HG03439 (cell line): Measurements from ENCODE around the gene APOC4.
"Not testable (repeated sequence)": the region's sequence is repeated elsewhere in the genome, so short reads cannot be mapped to it uniquely, and the experiment has no call there.

Source experiments
- ATAC-seq: cut with Tn5 transposase; IDR thresholded peaks from one replicate; pipeline ENCODE4 v1.9.1; 2021; ENCODE audit warnings: mild to moderate bottlenecking, moderate library complexity; ENCODE audit not compliant: unreplicated experiment

APOC4 gene

GRCh38 chr19:44957526-44957925, 15.5 kb downstream of the APOC4 start:
- no peak for ATAC-seq

GRCh38 chr19:44958090-44958489, 16.1 kb downstream of the APOC4 start:
- no peak for ATAC-seq

GRCh38 chr19:44959691-44960090, 17.7 kb downstream of the APOC4 start:
- no peak for ATAC-seq

GRCh38 chr19:44960906-44961728, 19.1 kb downstream of the APOC4 start:
- no peak for ATAC-seq

- no peak for ATAC-seq
Observed at GRCh38 chr19:44961821-44962220, 19.8 kb downstream of the APOC4 start.

- ATAC-seq, result no peak
Observed at GRCh38 chr19:44968118-44968517, 26.1 kb downstream of the APOC4 start.

GRCh38 chr19:44968670-44969069, 26.6 kb downstream of the APOC4 start:
- no peak for ATAC-seq

- ATAC-seq, result no peak
Observed at GRCh38 chr19:44969437-44969836, 27.4 kb downstream of the APOC4 start.

GRCh38 chr19:44971451-44971850, 29.4 kb downstream of the APOC4 start:
- not testable (repeated sequence) for ATAC-seq

- ATAC-seq, result no peak
Observed at GRCh38 chr19:44972802-44973201, 30.8 kb downstream of the APOC4 start.

GRCh38 chr19:44973982-44974735, 32.1 kb downstream of the APOC4 start:
- no peak for ATAC-seq

GRCh38 chr19:44974857-44975256, 32.8 kb downstream of the APOC4 start:
- no peak for ATAC-seq

GRCh38 chr19:44975444-44975843, 33.4 kb downstream of the APOC4 start:
- ATAC-seq, result no peak

GRCh38 chr19:44984005-44984404, 42.0 kb downstream of the APOC4 start:
- ATAC-seq, result no peak

- no peak for ATAC-seq
Observed at GRCh38 chr19:44985445-44985844, 43.4 kb downstream of the APOC4 start.

GRCh38 chr19:44986389-44986788, 44.4 kb downstream of the APOC4 start:
- ATAC-seq, result no peak

GRCh38 chr19:44987148-44987675, 45.2 kb downstream of the APOC4 start:
- no peak for ATAC-seq

GRCh38 chr19:44988273-44988672, 46.2 kb downstream of the APOC4 start:
- ATAC-seq, result no peak

GRCh38 chr19:44988896-44989556, 47.0 kb downstream of the APOC4 start:
- ATAC-seq, result no peak

- ATAC-seq, result no peak
Observed at GRCh38 chr19:44990459-44990858, 48.4 kb downstream of the APOC4 start.

- no peak for ATAC-seq
Observed at GRCh38 chr19:44990966-44991365, 48.9 kb downstream of the APOC4 start.
